ENCODE measurements around the gene LPAR3. TPM values are rescaled to one million over a fixed set of nuclear protein-coding genes. Genes with fewer than 3 reads are reported as not detected.

LPAR3 gene
- total and polyA plus RNA-seq, 5 experiments from 2014 or later = 0.40 to 2.3 (median 1.4) TPM

- H3K27ac Mint-ChIP-seq = peak overlapping the region in 1 of 10 donors; percentile 45
- peaks cover 0 to 8% (median 0%) of the 10 kb centered on the region in 5 donors for H3K27me3 Mint-ChIP-seq
- peaks cover 0 to 8% (median 6%) of the 10 kb centered on the region in 4 donors for H3K4me1 Mint-ChIP-seq
- no peaks in the 10 kb centered on the region for H3K9me3 Mint-ChIP-seq
- POLR2A ChIA-PET = no interaction called here
- DNase-seq = no peak
- H3K36me3 Mint-ChIP-seq = peaks cover 0 to 2% (median 0%) of the 10 kb centered on the region in 3 donors
- H3K4me3 Mint-ChIP-seq = no peak overlapping the region
- no peak for ATAC-seq
Observed at GRCh38 chr1:84800090-84801073, 92.6 kb downstream of the LPAR3 start.

GRCh38 chr1:84797603-84798002, 95.4 kb downstream of the LPAR3 start:
- peaks cover 0 to 2% (median 2%) of the 10 kb centered on the region in 3 donors for H3K36me3 Mint-ChIP-seq
- H3K9me3 Mint-ChIP-seq = peaks cover 0 to 2% (median 0%) of the 10 kb centered on the region in 9 donors
- no peak for ATAC-seq
- peak overlapping the region in 2 of 10 donors; percentile 33 to 38 for H3K27ac Mint-ChIP-seq
- no peak overlapping the region for H3K4me3 Mint-ChIP-seq
- no peak for DNase-seq
- H3K27me3 Mint-ChIP-seq = peaks cover 0 to 8% (median 0%) of the 10 kb centered on the region in 5 donors
- H3K4me1 Mint-ChIP-seq = peaks cover 0 to 9% (median 6%) of the 10 kb centered on the region in 4 donors
- POLR2A ChIA-PET = interaction anchor here (0.6 kb wide), 1 partner anchor 44 kb away, joined by 3 read pairs; no protein-coding TSS in a partner anchor

- ATAC-seq = no peak
- H3K9me3 Mint-ChIP-seq = peaks cover 0 to 14% (median 2%) of the 10 kb centered on the region in 9 donors
- POLR2A ChIA-PET = no interaction called here
- peaks cover 0 to 9% (median 6%) of the 10 kb centered on the region in 4 donors for H3K4me1 Mint-ChIP-seq
- H3K36me3 Mint-ChIP-seq = peaks cover 0 to 7% (median 2%) of the 10 kb centered on the region in 3 donors
- peaks cover 0 to 8% (median 0%) of the 10 kb centered on the region in 5 donors for H3K27me3 Mint-ChIP-seq
- H3K4me3 Mint-ChIP-seq = no peak overlapping the region
- no peak for DNase-seq
- no peak overlapping the region for H3K27ac Mint-ChIP-seq
Observed at GRCh38 chr1:84795966-84796600, 96.9 kb downstream of the LPAR3 start.

DNA sequence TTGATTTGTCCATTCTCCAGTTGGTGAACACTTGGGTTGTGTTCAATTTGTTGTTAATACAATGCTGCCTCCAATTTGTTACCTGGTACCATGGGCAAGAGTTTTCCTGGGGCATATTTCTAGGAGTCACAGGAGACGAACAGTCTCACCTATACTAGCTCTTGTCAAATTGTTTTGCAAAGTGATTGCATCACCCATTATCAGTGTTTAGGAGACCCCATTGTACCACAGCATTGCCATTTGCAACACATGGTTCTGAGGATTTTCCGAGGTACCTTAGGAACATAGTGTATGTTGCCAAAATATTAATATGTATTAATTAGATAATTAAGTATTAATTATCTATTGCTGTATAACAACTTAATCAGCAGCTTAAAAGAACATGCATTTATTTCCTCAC, 97.8 kb downstream of the LPAR3 start:
- Mint-ChIP-seq H3K27me3 (peaks cover 0 to 4% (median 0%) of the 10 kb centered on the region in 5 donors), H3K4me1 (peaks cover 0 to 8% (median 5%) of the 10 kb centered on the region in 4 donors), H3K36me3 (peaks cover 0 to 7% (median 2%) of the 10 kb centered on the region in 3 donors), H3K27ac (no peak overlapping the region), H3K9me3 (peaks cover 0 to 14% (median 2%) of the 10 kb centered on the region in 9 donors), H3K4me3 (no peak overlapping the region)
- DNase-seq (no peak), ATAC-seq (no peak)
- POLR2A ChIA-PET = no interaction called here

DNA sequence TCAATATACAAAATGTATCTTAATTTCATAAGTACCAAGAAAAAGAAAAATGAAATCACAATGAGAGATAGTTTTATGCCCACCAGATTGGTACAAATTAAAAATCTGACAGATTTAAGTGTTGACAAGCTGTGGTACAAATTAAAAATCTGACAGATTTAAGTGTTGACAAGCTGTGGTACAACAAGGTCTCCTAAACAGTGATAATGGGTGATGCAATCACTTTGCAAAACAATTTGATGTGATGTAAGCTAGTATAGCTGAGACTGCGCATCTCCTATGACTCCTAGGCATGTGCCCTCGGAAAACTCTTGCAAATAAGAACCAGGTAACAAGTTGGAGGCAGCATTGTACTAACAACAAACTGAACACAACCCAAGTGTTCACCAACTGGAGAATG, 100.6 kb downstream of the LPAR3 start:
- Mint-ChIP-seq H3K27ac (no peak overlapping the region), H3K27me3 (peaks cover 0 to 7% (median 0%) of the 10 kb centered on the region in 5 donors), H3K9me3 (peaks cover 0 to 16% (median 3%) of the 10 kb centered on the region in 9 donors), H3K36me3 (peaks cover 0 to 7% (median 2%) of the 10 kb centered on the region in 3 donors), H3K4me1 (peaks cover 0 to 2% (median 0%) of the 10 kb centered on the region in 4 donors), H3K4me3 (no peak overlapping the region)
- ATAC-seq = no peak
- POLR2A ChIA-PET = no interaction called here
- DNase-seq = no peak

DNA sequence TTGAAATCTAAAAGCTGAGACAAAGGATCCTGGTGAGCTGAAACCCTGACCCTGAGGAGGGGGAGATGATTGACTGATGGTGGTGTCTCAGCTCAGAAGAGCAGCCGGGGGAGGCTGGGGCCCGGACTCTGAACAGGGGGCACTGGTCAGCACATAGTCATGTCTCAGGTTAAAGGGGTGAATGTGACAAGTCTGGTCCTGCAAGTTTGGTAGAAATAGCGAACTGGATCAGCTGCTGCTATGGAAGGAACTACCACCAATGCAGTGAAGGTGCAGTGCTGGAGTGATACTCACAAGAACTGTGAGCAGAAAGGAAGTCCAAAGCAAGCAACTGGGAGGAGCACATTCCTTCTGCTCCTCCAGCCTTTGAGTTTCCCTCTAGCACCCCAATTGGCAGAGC, 104.0 kb downstream of the LPAR3 start:
- Mint-ChIP-seq H3K4me3 (no peak overlapping the region), H3K9me3 (peaks cover 0 to 18% (median 4%) of the 10 kb centered on the region in 9 donors), H3K4me1 (peaks cover 0 to 2% (median 0%) of the 10 kb centered on the region in 4 donors), H3K27me3 (peaks cover 0 to 3% (median 0%) of the 10 kb centered on the region in 5 donors), H3K36me3 (peaks cover 0 to 7% (median 0%) of the 10 kb centered on the region in 3 donors), H3K27ac (no peak overlapping the region)
- POLR2A ChIA-PET = no interaction called here
- no peak for DNase-seq
- ATAC-seq = no peak

DNA sequence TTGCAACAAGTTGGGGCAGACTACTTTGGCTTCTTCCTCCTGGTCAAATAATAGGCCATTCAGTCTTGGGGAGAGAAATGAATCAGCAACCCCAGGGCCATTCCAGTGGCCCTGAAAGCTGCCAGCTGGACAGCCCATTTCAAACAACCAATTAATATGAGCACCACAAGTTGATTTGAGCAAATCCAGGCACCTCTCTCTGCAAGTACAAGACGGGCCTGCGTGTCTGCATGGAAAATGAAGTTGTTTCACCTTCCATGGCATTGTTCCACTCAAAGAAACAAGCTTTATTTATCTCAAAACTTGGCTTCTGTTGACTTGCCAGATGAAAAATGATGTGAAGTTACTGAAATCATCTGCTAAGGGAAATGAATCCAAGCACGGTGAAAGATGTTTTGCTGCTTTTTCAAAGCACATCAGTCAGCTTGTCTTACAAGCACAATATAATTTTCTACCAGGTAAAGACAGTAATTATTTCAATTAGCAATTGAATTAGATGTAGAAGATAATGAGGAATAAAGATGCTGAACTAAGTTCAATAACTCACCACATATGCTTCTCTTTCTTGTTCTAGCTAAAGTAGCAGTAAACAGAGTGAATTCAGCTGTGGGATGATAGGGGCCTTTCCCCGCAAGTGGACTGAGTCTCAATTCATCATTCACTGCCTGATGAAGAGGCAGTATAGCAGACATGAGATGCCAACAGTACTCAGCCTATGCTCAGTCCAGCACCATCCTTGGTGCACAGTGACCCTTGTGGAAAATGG, 107.6 kb downstream of the LPAR3 start:
- Mint-ChIP-seq H3K27ac (no peak overlapping the region), H3K4me1 (peaks cover 16 to 29% (median 22%) of the 10 kb centered on the region in 4 donors), H3K27me3 (peaks cover 0 to 3% (median 0%) of the 10 kb centered on the region in 5 donors), H3K4me3 (no peak overlapping the region), H3K36me3 (no peaks in the 10 kb centered on the region), H3K9me3 (peaks cover 0 to 5% (median 0%) of the 10 kb centered on the region in 9 donors)
- POLR2A ChIA-PET = no interaction called here
- ATAC-seq = no peak
- DNase-seq = no peak

DNA sequence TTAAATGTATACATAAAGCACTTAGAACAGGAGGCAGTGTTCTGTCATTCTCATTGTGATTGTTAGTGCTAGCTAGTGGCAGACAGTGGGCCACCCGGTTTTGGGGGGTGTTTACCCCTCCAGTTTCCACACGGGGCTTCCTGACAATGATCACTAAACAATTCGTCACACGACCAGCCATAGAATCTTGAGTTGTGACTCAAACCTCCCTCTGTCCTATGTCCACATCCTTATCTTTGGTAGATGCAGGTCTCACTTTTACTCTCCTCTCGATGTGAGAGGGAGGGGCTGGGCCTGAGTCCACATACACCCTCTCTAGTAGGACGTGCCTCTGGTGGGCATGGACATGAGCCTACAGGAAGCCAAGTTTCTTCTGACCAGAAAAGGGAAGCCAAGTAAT, 110.1 kb downstream of the LPAR3 start:
- H3K9me3 Mint-ChIP-seq = peaks cover 0 to 4% (median 0%) of the 10 kb centered on the region in 9 donors
- DNase-seq (no peak), ATAC-seq (no peak)
- no peaks in the 10 kb centered on the region for H3K27me3 Mint-ChIP-seq
- peak overlapping the region in 7 of 10 donors; percentile 78 to 90 (median 87) for H3K4me3 Mint-ChIP-seq
- H3K36me3 Mint-ChIP-seq = no peaks in the 10 kb centered on the region
- POLR2A ChIA-PET = no interaction called here
- peaks cover 23 to 46% (median 33%) of the 10 kb centered on the region in 4 donors for H3K4me1 Mint-ChIP-seq
- peak overlapping the region in 3 of 10 donors; percentile 13 to 81 (median 42) for H3K27ac Mint-ChIP-seq

- Mint-ChIP-seq H3K27ac (peak overlapping the region; percentile 42 to 82 (median 66)), H3K36me3 (no peaks in the 10 kb centered on the region), H3K9me3 (no peaks in the 10 kb centered on the region), H3K27me3 (no peaks in the 10 kb centered on the region), H3K4me1 (peaks cover 23 to 46% (median 33%) of the 10 kb centered on the region in 4 donors), H3K4me3 (peak overlapping the region; percentile 76 to 90 (median 85))
- peak; percentile 58 to 87 (median 78) for DNase-seq
- POLR2A ChIA-PET = interaction anchor here (0.9 kb wide), 1 partner anchor 637 kb away, joined by 3 read pairs; no protein-coding TSS in a partner anchor
- peak; percentile 86 to 96 for ATAC-seq
Observed at GRCh38 chr1:84781946-84782771, 110.8 kb downstream of the LPAR3 start.

GRCh38 chr1:84780000-84780716, 112.8 kb downstream of the LPAR3 start:
- POLR2A ChIA-PET = no interaction called here
- Mint-ChIP-seq H3K4me3 (peak overlapping the region in 8 of 10 donors; percentile 2 to 77 (median 64)), H3K4me1 (peaks cover 23 to 46% (median 33%) of the 10 kb centered on the region in 4 donors), H3K9me3 (no peaks in the 10 kb centered on the region), H3K27ac (peak overlapping the region in 9 of 10 donors; percentile 2 to 82 (median 39)), H3K27me3 (no peaks in the 10 kb centered on the region), H3K36me3 (no peaks in the 10 kb centered on the region)
- DNase-seq (peak in 4 of 10 donors; percentile 25 to 51 (median 39)), ATAC-seq (peak in 1 of 2 donors; percentile 66)

- no peak for ATAC-seq
- H3K9me3 Mint-ChIP-seq = no peaks in the 10 kb centered on the region
- no peak for DNase-seq
- H3K4me3 Mint-ChIP-seq = no peak overlapping the region
- POLR2A ChIA-PET = no interaction called here
- H3K36me3 Mint-ChIP-seq = no peaks in the 10 kb centered on the region
- peaks cover 0 to 5% (median 0%) of the 10 kb centered on the region in 5 donors for H3K27me3 Mint-ChIP-seq
- no peak overlapping the region for H3K27ac Mint-ChIP-seq
- peaks cover 18 to 36% (median 23%) of the 10 kb centered on the region in 4 donors for H3K4me1 Mint-ChIP-seq
Observed at GRCh38 chr1:84776639-84777038, 116.4 kb downstream of the LPAR3 start.

Measured in naive thymus-derived CD8-positive, alpha-beta T cell (primary cell).